Mucosa of gallbladder (tissue), 1 donor: ENCODE data around the gene LRAT. TPM values are rescaled to one million over a fixed set of nuclear protein-coding genes. Genes with fewer than 3 reads are reported as not detected.

Experiments used
- DNase-seq: peaks from one replicate; pipeline ENCODE4 v3.0.0-alpha.2; 2020; ENCODE audit warnings: low spot score
- total RNA-seq: library from RNA; stranded (reverse); gene quantifications from one replicate; pipeline ENCODE4 v1.2.1, GENCODE V29; 2021
- donor health status: DM: no; HTN: no; CAD: no.

The LRAT gene
- total RNA-seq, 1 donor from 2014 or later: 11.7 TPM

GRCh38 chr4:154760895-154761294 lies 17.1 kb downstream of the LRAT start:
- DNase-seq: no peak

DNA sequence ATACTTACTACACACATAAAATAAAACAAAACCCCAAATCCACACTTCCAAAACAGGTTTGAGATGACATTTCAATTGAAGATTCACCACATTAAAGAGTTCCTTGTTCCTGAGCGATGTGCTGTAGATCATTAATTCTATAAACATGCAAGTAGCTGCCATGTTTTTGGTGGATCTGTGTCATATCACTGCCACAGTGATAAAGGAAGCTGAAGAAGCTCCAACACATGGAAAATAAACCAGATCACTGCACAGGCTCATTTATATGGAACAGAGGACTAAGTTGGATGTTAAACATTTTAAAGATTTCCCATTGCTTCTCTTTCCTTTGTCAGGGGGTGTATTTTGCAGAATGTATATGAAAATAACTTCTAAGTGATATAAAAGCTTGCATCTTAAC lies 34.5 kb downstream of the LRAT start:
- no peak for DNase-seq

DNA sequence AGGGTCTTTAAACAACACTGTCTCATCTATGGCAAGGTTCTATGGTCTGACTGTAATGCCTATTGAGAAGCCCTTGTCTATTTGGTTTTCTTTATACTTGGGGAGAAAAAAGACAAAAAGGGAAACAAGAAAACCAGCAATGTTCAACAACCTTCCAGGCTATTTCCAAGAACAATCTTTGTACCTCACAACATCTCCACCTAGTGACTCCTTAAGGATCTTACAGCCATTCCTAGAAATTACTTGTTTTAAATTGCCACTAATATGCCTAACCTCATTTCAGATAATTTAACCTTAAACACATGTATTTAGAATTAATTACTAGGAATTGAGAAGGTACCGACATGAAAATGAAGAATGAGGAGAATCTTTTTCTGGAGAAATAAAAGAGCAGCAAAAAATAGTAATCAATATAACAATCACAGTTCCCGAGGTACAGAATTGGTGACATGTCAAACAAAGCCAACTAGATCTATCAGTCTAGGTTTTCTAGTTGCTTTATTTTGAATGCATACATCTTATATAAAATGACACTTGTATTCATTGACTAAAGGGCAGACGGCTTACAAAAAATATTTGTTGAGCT lies 35.7 kb downstream of the LRAT start:
- no peak for DNase-seq

DNA sequence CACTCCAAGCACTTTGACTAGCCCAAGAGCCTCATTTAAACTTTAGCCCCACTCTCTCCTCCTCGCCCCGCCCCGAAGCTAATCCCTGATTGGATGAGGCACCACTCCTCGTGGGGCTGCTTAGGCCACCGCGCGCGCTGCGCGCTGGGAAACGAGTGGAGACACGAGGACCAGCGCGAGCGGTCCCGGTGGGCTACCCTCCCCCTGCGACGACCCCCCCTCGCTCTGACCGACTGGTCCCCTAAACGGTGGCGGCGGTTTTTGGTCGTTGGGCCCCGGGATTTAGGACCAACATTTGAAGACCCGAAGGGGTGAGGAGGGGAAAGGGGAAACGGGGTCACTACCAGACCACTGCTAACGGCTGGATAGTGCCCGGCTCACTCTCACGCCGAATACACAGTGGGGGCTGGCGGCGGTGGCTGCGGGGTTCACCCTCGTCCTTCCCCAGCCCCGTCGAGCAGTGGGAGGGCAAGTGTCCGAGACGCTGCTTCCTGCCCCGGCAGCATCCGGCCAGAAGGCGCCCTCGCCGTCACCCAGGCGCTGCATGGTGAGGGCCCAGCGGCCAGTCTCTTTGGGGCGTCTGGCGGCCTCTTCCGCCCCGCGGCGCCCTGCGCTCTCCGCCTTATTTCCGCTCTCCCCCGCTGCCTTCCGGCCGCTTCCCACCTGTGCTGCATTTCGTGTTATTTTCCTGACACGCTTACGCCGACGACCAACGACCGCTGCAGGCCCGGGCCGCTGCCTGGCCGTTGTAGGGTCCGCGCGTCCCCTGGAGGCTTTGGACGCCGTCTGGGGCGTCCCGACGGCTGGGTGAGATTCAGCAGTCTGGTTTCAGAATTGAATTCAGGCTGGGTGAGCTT lies 37.6 kb downstream of the LRAT start, which contains the start of gene RBM46:
RBM46 (plus strand) TSS at position 147 of the 857 bp plus-strand sequence. CDS start 15,481 bp downstream, outside the sequence.
- DNase-seq: no peak

DNA sequence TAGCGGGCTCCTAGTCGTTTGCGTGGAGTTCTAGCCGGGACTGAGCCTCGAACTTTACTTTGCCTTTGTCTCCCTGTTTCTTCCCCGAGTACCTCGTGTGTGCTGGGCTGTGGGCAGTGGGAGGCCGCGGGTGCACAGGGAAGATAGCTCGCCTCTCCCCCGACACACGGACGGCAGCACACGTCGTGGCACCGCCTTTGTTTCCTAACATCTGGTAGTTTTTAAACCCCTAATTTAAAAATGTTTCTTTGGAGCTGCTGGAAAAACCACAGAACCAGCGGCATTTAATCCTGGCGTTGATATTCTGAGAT lies 38.1 kb downstream of the LRAT start:
- DNase-seq: no peak

Other genes starting within 250 kb of the LRAT start
- gene PLRG1, start 193.6 kb upstream of the LRAT start, total RNA-seq: 61.8 TPM
- gene FGB, start 181.0 kb upstream of the LRAT start, total RNA-seq: 7.5 TPM
- 20.9 TPM for gene FGA, start 153.3 kb upstream of the LRAT start, total RNA-seq
- gene FGG, start 131.3 kb upstream of the LRAT start, total RNA-seq: 15.0 TPM
- 1.3 TPM for gene RBM46, start 37.3 kb downstream of the LRAT start, total RNA-seq